Measurements from ENCODE around the gene SGPP1.

The SGPP1 gene

DNA sequence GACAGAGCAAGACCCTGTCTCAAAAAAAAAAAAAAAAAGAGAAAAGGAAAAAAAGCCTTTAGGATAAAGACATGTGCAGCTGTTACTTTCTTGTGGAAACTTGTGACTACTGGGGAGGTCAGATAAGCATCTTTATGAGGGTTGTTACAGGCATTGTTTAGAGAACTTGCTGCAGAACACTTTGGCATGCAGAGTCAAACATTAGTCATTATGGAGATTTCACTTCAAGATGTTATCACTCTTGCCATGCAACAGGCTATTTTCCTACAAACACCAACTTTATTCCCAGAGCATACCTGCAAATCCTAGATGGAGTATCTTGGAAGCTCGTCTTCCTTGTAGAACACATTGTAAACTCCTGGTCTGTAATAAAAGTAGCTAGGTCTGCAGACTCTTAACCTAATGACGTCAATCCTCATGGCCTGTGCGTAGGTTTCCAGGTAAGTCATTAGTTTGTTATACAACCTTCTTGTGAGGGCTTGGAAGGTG is 49.9 kb downstream of the SGPP1 start (continued):
- TF ChIP-seq ZNF624 (tag by site-specific recombination; IDR thresholded peaks at IDR 0.05) (no peak), ZNF146 (tag by site-specific recombination; IDR thresholded peaks at IDR 0.05) (0 out of 2 replicates have a peak, but pooled peaks have one; percentile 5), ZNF16 (tag by site-specific recombination; IDR thresholded peaks at IDR 0.05; ENCODE audit: low read depth) (no peak), ZXDB (tag by site-specific recombination; IDR thresholded peaks at IDR 0.05) (peak; percentile 84), ZNF561 (tag by site-specific recombination; IDR thresholded peaks at IDR 0.05; ENCODE audit: borderline replicate concordance) (no peak), ZNF292 (tag by site-specific recombination; IDR thresholded peaks at IDR 0.05; ENCODE audit: borderline replicate concordance, low read depth) (no peak), ZNF670 (tag by site-specific recombination; IDR thresholded peaks at IDR 0.05; ENCODE audit: low read depth) (no peak), ZNF121 (tag by site-specific recombination; IDR thresholded peaks at IDR 0.05) (no peak), SETDB1 (IDR thresholded peaks at IDR 0.05; ENCODE audit: insufficient read length, low read length) (no peak), ZNF391 (tag by site-specific recombination; IDR thresholded peaks at IDR 0.05; ENCODE audit: borderline replicate concordance, low read depth) (no peak; the same call in 1 of the 2 replicates), FEZF1 (tag by site-specific recombination; IDR thresholded peaks at IDR 0.05) (peak; percentile 88), SP2 (tag by site-specific recombination; IDR thresholded peaks at IDR 0.05) (no peak), ZNF837 (tag by site-specific recombination; IDR thresholded peaks at IDR 0.05) (no peak), ZBTB21 (tag by site-specific recombination; IDR thresholded peaks at IDR 0.05) (peak; percentile 77), ZNF768 (tag by site-specific recombination; IDR thresholded peaks at IDR 0.05) (no peak), ZNF354C (tag by site-specific recombination; IDR thresholded peaks at IDR 0.05; ENCODE audit: borderline replicate concordance, low read depth) (no peak), YY1 (tag by site-specific recombination; IDR thresholded peaks at IDR 0.05) (no peak), ZNF175 (tag by site-specific recombination; IDR thresholded peaks at IDR 0.05) (no peak), ZNF366 (tag by site-specific recombination; conservative IDR thresholded peaks at IDR 0.05) (peak; percentile 80)
- TF ChIP-seq, protein P1, sequence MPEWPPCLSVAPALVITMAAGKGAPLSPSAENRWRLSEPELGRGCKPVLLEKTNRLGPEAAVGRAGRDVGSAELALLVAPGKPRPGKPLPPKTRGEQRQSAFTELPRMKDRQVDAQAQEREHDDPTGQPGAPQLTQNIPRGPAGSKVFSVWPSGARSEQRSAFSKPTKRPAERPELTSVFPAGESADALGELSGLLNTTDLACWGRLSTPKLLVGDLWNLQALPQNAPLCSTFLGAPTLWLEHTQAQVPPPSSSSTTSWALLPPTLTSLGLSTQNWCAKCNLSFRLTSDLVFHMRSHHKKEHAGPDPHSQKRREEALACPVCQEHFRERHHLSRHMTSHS (tag by site-specific recombination; IDR thresholded peaks at IDR 0.05) = no peak
- TF ChIP-seq, protein P2, sequence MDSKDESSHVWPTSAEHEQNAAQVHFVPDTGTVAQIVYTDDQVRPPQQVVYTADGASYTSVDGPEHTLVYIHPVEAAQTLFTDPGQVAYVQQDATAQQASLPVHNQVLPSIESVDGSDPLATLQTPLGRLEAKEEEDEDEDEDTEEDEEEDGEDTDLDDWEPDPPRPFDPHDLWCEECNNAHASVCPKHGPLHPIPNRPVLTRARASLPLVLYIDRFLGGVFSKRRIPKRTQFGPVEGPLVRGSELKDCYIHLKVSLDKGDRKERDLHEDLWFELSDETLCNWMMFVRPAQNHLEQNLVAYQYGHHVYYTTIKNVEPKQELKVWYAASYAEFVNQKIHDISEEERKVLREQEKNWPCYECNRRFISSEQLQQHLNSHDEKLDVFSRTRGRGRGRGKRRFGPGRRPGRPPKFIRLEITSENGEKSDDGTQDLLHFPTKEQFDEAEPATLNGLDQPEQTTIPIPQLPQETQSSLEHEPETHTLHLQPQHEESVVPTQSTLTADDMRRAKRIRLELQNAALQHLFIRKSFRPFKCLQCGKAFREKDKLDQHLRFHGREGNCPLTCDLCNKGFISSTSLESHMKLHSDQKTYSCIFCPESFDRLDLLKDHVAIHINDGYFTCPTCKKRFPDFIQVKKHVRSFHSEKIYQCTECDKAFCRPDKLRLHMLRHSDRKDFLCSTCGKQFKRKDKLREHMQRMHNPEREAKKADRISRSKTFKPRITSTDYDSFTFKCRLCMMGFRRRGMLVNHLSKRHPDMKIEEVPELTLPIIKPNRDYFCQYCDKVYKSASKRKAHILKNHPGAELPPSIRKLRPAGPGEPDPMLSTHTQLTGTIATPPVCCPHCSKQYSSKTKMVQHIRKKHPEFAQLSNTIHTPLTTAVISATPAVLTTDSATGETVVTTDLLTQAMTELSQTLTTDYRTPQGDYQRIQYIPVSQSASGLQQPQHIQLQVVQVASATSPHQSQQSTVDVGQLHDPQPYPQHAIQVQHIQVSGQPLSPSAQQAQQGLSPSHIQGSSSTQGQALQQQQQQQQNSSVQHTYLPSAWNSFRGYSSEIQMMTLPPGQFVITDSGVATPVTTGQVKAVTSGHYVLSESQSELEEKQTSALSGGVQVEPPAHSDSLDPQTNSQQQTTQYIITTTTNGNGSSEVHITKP (tag by site-specific recombination; IDR thresholded peaks at IDR 0.05) = no peak
- TF ChIP-seq, protein P3, sequence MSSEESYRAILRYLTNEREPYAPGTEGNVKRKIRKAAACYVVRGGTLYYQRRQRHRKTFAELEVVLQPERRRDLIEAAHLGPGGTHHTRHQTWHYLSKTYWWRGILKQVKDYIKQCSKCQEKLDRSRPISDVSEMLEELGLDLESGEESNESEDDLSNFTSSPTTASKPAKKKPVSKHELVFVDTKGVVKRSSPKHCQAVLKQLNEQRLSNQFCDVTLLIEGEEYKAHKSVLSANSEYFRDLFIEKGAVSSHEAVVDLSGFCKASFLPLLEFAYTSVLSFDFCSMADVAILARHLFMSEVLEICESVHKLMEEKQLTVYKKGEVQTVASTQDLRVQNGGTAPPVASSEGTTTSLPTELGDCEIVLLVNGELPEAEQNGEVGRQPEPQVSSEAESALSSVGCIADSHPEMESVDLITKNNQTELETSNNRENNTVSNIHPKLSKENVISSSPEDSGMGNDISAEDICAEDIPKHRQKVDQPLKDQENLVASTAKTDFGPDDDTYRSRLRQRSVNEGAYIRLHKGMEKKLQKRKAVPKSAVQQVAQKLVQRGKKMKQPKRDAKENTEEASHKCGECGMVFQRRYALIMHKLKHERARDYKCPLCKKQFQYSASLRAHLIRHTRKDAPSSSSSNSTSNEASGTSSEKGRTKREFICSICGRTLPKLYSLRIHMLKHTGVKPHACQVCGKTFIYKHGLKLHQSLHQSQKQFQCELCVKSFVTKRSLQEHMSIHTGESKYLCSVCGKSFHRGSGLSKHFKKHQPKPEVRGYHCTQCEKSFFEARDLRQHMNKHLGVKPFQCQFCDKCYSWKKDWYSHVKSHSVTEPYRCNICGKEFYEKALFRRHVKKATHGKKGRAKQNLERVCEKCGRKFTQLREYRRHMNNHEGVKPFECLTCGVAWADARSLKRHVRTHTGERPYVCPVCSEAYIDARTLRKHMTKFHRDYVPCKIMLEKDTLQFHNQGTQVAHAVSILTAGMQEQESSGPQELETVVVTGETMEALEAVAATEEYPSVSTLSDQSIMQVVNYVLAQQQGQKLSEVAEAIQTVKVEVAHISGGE (tag by site-specific recombination; conservative IDR thresholded peaks at IDR 0.05; ENCODE audit: low read depth) = no peak
- TF ChIP-seq, protein P4, sequence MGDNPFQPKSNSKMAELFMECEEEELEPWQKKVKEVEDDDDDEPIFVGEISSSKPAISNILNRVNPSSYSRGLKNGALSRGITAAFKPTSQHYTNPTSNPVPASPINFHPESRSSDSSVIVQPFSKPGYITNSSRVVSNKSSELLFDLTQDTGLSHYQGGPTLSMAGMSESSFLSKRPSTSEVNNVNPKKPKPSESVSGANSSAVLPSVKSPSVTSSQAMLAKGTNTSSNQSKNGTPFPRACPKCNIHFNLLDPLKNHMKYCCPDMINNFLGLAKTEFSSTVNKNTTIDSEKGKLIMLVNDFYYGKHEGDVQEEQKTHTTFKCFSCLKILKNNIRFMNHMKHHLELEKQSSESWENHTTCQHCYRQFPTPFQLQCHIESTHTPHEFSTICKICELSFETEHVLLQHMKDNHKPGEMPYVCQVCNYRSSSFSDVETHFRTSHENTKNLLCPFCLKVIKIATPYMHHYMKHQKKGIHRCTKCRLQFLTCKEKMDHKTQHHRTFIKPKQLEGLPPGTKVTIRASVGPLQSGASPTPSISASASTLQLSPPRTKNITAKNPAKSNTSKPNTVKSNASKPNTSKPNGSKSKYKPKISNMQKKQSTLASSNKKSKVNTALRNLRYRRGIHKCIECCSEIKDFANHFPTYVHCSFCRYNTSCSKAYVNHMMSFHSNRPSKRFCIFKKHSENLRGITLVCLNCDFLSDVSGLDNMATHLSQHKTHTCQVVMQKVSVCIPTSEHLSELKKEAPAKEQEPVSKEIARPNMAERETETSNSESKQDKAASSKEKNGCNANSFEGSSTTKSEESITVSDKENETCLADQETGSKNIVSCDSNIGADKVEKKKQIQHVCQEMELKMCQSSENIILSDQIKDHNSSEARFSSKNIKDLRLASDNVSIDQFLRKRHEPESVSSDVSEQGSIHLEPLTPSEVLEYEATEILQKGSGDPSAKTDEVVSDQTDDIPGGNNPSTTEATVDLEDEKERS (tag by site-specific recombination; IDR thresholded peaks at IDR 0.05) = no peak
- TF ChIP-seq, protein P5, sequence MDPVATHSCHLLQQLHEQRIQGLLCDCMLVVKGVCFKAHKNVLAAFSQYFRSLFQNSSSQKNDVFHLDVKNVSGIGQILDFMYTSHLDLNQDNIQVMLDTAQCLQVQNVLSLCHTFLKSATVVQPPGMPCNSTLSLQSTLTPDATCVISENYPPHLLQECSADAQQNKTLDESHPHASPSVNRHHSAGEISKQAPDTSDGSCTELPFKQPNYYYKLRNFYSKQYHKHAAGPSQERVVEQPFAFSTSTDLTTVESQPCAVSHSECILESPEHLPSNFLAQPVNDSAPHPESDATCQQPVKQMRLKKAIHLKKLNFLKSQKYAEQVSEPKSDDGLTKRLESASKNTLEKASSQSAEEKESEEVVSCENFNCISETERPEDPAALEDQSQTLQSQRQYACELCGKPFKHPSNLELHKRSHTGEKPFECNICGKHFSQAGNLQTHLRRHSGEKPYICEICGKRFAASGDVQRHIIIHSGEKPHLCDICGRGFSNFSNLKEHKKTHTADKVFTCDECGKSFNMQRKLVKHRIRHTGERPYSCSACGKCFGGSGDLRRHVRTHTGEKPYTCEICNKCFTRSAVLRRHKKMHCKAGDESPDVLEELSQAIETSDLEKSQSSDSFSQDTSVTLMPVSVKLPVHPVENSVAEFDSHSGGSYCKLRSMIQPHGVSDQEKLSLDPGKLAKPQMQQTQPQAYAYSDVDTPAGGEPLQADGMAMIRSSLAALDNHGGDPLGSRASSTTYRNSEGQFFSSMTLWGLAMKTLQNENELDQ (tag by site-specific recombination; IDR thresholded peaks at IDR 0.05; ENCODE audit: low read depth) = no peak
- TF ChIP-seq, protein P6, sequence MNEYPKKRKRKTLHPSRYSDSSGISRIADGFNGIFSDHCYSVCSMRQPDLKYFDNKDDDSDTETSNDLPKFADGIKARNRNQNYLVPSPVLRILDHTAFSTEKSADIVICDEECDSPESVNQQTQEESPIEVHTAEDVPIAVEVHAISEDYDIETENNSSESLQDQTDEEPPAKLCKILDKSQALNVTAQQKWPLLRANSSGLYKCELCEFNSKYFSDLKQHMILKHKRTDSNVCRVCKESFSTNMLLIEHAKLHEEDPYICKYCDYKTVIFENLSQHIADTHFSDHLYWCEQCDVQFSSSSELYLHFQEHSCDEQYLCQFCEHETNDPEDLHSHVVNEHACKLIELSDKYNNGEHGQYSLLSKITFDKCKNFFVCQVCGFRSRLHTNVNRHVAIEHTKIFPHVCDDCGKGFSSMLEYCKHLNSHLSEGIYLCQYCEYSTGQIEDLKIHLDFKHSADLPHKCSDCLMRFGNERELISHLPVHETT (tag by site-specific recombination; IDR thresholded peaks at IDR 0.05) = peak; percentile 90

Data from HEK293 (cell line).